ENCODE measurements around the gene CDK16.
"Not testable (repeated sequence)": the region's sequence is repeated elsewhere in the genome, so short reads cannot be mapped to it uniquely, and the experiment has no call there.

The CDK16 gene

GRCh38 chrX:47257620-47258019 is 39.1 kb downstream of the CDK16 start:
- DNase-seq = not testable (repeated sequence)

DNA sequence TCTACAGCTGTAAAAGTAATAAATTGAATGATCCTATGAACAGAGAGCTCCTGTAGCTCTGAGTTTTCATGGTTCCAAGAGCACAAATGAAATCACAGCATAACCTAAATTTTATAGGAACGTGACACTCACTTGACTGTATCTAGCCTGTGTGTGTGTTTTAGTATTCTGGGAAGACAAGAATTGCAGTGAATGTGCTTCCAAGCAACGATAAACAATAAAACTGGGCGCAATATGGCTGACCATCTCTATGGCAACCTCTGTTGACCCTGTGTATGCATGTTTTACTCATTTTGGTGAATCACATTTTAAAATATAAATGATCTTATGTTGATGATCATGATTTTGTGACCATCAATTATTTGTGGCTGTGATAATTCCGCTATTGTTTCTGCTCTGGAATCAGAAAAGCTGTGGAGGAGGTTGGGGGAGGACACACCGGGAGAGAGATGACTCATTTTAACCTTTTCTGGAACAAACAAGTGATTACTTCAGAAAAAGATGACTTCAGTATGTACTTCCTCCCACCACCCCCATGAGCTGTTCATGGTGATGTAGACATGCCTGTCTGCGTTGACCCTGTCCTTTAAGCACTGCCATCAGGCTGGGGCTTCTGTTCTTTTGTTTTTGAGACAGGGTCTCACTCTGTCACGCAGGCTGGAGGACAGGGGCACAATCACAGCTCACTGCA is 46.1 kb downstream of the CDK16 start:
- no peak for DNase-seq

DNA sequence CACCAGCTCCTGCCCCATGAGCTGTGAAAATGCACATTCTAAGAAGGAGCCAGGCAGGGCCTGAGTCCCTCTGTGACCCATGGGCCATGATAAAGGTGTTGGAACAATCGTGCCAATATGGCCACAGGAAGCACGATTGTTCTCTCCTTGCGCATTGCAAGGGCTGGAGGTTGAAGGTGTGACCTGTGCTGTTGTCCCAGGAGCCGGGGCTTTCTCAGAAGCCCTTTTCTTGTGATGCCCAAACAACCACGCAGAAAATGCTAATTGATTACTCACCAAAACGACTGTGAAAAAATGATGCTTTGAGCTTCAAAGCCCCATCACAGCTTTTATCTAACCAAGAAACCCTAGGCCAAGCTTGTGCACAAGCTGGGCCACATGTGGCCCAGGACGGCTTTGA is 48.2 kb downstream of the CDK16 start:
- DNase-seq = no peak

DNA sequence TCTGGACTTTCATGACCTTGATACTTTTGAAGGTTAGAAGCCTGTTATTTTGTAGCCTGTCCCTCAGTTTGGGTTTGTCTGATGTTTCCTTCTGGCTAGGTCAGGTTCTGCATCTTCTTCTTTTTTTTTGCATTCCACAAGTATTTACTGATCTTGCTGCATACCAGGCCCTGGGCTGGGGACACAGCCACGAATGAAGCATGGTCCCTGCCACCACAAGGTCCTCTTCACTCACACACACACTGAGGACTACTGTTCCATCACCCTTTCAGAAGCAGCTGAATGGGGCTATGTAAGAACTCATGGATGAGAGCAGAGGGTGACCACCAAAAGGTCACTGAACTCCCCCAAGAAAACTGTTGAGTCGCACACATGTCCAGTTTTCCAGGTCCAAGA is 53.5 kb downstream of the CDK16 start:
- DNase-seq = no peak

DNA sequence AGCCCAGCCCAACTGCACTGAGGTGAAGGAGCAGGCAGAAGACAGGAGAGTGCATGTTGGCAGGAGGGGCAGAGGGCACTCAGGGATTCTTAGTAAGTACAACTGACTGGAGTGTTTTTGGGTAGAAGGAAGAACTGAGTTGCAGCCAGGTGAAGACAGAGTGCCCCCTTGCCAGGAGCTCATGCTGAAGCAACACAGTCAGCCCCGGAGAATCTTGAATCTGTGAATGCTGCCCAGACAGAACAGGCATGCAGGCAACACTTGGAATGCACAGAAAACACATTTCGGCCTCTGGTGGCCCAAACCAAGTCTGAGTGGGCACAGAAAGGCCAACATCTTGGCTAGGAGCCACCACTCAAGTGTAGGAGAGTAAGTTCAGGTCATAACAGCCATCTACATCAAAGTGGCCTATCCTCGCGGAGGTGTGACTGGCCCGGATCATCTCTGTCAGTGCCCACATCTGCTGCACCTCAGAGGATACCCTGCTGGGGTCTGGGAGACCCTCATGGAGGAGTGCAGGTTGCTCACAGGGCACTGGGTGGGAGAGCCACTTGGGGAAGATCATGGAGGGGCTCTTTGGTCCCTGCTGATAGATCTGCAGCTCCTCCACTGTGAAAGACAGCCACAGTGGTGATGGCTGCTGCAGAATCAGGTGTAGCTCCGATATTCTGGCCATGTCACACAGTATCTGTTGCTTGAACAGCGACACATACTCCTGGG is 54.7 kb downstream of the CDK16 start:
- no peak for DNase-seq

GRCh38 chrX:47278691-47279090 is 60.2 kb downstream of the CDK16 start:
- DNase-seq = no peak

All from NCI-H2107 (cell line).